ENCODE results near the gene FRMD1. TPM values are rescaled to one million over a fixed set of nuclear protein-coding genes. Genes with fewer than 3 reads are reported as not detected.

The FRMD1 gene
- total RNA-seq, 3 donors from 2014 or later: 0.29 to 0.96 (median 0.66) TPM

- Histone ChIP-seq H3K27ac (no peak overlapping the region), H3K4me1 (no peaks in the 10 kb centered on the region), H3K36me3 (no peaks in the 10 kb centered on the region), H3K27me3 (no peaks in the 10 kb centered on the region), H3K9me3 (no peaks in the 10 kb centered on the region), H3K4me3 (no peak overlapping the region)
- intact Hi-C loops (cut with DNase I; ENCODE audit: low total_unique reads): no loop called here
- TF ChIP-seq POLR2AphosphoS5 (IDR thresholded peaks at IDR 0.05) (no peak), POLR2A (IDR thresholded peaks at IDR 0.05) (no peak)
- TF ChIP-seq, protein P1, sequence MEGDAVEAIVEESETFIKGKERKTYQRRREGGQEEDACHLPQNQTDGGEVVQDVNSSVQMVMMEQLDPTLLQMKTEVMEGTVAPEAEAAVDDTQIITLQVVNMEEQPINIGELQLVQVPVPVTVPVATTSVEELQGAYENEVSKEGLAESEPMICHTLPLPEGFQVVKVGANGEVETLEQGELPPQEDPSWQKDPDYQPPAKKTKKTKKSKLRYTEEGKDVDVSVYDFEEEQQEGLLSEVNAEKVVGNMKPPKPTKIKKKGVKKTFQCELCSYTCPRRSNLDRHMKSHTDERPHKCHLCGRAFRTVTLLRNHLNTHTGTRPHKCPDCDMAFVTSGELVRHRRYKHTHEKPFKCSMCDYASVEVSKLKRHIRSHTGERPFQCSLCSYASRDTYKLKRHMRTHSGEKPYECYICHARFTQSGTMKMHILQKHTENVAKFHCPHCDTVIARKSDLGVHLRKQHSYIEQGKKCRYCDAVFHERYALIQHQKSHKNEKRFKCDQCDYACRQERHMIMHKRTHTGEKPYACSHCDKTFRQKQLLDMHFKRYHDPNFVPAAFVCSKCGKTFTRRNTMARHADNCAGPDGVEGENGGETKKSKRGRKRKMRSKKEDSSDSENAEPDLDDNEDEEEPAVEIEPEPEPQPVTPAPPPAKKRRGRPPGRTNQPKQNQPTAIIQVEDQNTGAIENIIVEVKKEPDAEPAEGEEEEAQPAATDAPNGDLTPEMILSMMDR (IDR thresholded peaks at IDR 0.05): no peak
- no peak for DNase-seq (ENCODE audit: low spot score in 2 of 2)
Observed at GRCh38 chr6:168111911-168112310, 32.9 kb upstream of the FRMD1 start.

GRCh38 chr6:168110437-168110836, 31.4 kb upstream of the FRMD1 start:
- intact Hi-C loops (cut with DNase I; ENCODE audit: low total_unique reads): loop anchor here (1.0 kb wide), 1 partner anchor 11 kb away; no protein-coding TSS in a partner anchor
- Histone ChIP-seq H3K4me3 (no peak overlapping the region), H3K27ac (no peak overlapping the region), H3K27me3 (no peaks in the 10 kb centered on the region), H3K36me3 (no peaks in the 10 kb centered on the region), H3K4me1 (no peaks in the 10 kb centered on the region), H3K9me3 (no peaks in the 10 kb centered on the region)
- TF ChIP-seq POLR2A (IDR thresholded peaks at IDR 0.05) (no peak), POLR2AphosphoS5 (IDR thresholded peaks at IDR 0.05) (no peak)
- TF ChIP-seq, protein P1 (IDR thresholded peaks at IDR 0.05): no peak
- DNase-seq (ENCODE audit: low spot score in 2 of 2): no peak

DNA sequence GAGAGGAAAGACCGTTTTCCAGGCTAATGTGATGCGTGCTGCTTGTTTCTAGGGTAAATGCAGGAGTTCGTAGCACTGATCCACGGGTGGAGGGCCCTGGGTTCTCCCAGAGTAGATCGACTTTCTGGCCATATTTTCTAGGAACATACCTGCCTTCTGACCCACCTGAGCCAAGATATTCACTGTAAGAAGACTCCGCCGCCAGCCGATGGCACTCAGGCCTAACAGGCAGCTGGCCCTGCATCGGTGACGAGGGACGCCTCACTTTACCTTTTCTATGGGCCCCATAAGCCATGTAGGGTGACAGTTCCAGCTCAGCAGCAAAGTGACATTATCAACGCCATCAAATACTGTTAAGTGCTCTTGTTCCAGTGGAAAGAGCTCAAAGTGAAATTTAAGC, 30.2 kb upstream of the FRMD1 start:
- TF ChIP-seq POLR2AphosphoS5 (IDR thresholded peaks at IDR 0.05) (no peak), POLR2A (IDR thresholded peaks at IDR 0.05) (no peak)
- TF ChIP-seq, protein P1 (IDR thresholded peaks at IDR 0.05): no peak
- H3K4me3 ChIP-seq: no peak overlapping the region
- H3K9me3 ChIP-seq: no peaks in the 10 kb centered on the region
- no peaks in the 10 kb centered on the region for H3K36me3 ChIP-seq
- H3K27me3 ChIP-seq: no peaks in the 10 kb centered on the region
- intact Hi-C loops (cut with DNase I; ENCODE audit: low total_unique reads): no loop called here
- no peaks in the 10 kb centered on the region for H3K4me1 ChIP-seq
- no peak for DNase-seq (ENCODE audit: low spot score in 2 of 2)
- no peak overlapping the region for H3K27ac ChIP-seq

DNA sequence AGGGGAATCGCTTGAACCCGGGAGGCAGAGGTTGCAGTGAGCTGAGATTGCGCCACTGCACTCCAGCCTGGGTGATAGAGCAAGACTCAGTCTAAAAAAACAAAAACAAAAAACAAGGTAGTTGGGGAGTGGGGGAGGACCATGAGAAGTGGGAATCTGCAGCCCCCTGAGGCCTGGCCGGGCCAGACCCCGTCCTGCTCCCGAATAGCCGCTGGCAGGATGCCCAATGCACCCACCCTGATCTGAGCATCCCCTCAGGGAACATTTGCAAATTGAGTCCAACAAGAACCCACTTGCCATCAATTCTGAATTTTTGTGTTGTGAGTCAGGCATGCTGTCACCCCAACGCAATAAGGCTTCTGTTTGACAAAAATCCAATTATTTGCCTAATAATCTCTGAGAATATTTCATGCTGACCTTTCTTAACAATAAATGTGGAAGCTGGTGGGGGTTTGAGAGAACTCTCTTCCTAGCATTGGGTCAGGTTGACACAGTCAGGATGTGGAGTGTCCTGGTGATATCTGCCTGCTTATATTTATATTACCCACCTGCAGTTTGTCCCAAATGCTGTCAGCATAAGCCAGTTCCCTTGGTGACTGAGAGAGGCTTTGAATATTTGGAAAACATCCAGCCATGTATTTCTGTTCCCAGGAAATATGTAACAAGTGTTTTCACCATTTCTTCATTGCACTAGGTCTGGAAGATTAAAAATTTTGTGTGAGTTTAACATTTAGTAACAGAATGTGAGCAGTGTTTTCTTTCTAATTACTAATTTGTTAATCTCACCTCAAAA, 28.4 kb upstream of the FRMD1 start:
- Histone ChIP-seq H3K4me3 (no peak overlapping the region), H3K27me3 (no peaks in the 10 kb centered on the region), H3K4me1 (no peaks in the 10 kb centered on the region), H3K36me3 (no peaks in the 10 kb centered on the region), H3K9me3 (no peaks in the 10 kb centered on the region), H3K27ac (no peak overlapping the region)
- no peak for DNase-seq (ENCODE audit: low spot score in 2 of 2)
- intact Hi-C loops (cut with DNase I; ENCODE audit: low total_unique reads): no loop called here
- TF ChIP-seq, protein P1 (IDR thresholded peaks at IDR 0.05): no peak
- TF ChIP-seq POLR2AphosphoS5 (IDR thresholded peaks at IDR 0.05) (no peak), POLR2A (IDR thresholded peaks at IDR 0.05) (no peak)

DNA sequence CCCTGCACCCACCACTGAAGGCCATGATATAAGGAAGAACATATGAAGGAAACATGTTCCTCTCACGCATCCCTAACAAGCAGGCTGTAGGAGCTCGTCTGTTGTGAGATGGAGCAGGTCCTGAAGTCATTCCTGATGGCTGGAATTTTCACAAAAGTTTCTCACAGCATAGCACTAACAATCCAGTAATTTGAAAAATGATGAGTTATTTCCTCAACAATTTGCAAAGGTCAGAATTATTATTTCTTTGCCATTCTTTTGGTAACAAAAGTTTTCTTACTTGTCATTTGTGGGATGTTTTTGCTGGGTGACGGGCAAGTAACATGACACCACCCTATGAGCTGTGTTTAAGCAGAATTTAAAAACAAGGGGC, 27.6 kb upstream of the FRMD1 start:
- Histone ChIP-seq H3K4me1 (no peaks in the 10 kb centered on the region), H3K36me3 (no peaks in the 10 kb centered on the region), H3K9me3 (no peaks in the 10 kb centered on the region), H3K27me3 (peaks cover 0 to 7% of the 10 kb centered on the region in 2 donors), H3K27ac (no peak overlapping the region), H3K4me3 (no peak overlapping the region)
- DNase-seq (ENCODE audit: low spot score in 2 of 2): no peak
- intact Hi-C loops (cut with DNase I; ENCODE audit: low total_unique reads): no loop called here
- TF ChIP-seq POLR2AphosphoS5 (IDR thresholded peaks at IDR 0.05) (no peak), POLR2A (IDR thresholded peaks at IDR 0.05) (no peak)
- TF ChIP-seq, protein P1 (IDR thresholded peaks at IDR 0.05): no peak
